GM19324 (cell line): Measurements from ENCODE around the gene ZNF12.

Source experiments
- ATAC-seq: cut with Tn5 transposase; IDR thresholded peaks from one replicate; pipeline ENCODE4 v1.9.1; 2021; ENCODE audit warnings: mild to moderate bottlenecking, moderate library complexity; ENCODE audit not compliant: unreplicated experiment, low FRiP score

Gene ZNF12

GRCh38 chr7:6648066-6648814 is 58.5 kb downstream of the ZNF12 start:
- ATAC-seq: no peak

DNA sequence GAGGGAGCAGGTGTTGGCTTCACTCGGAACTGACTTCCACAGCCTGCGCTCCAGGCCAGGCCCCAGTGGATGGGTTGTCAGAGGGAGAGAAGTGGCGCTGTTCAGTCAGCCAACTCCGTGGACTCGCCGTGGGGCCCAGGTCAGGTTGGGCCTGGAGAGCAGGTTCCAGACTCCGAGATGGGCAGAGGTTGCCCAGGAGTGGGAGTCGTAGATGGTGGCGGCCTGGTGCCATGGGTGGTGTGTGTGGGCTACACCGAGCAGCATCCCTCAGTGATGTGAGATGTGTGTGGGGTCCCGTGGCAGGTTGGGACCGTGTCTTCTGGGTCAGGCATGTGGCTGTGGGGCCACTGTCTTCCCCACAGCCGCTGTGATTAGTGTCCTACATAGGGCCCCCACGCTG is 59.2 kb downstream of the ZNF12 start:
- ATAC-seq: no peak

- ATAC-seq: no peak
Observed at GRCh38 chr7:6647080-6647479, 59.7 kb downstream of the ZNF12 start.

- ATAC-seq: no peak
Observed at GRCh38 chr7:6646465-6646864, 60.3 kb downstream of the ZNF12 start.

DNA sequence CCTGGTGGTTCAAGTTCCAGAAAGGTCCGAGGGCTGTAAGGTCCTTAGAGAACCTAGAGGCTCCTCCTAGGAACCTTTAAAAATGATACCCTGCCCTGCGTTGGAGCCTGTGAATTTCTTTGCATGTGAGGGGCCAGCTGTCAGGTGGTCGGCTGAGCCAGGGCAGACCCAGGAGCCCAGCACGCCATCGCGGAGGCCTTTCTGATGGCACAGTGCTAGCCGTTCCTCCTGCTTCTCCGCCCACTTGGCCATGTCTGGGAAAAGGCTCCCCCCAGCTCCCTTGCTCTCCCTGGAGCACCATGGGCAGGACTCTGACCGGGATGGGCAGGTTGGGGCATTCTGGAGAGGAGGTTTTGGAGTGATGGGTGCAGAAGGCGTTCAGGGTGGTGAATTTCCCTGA is 62.0 kb downstream of the ZNF12 start:
- ATAC-seq: no peak

GRCh38 chr7:6643915-6644625 is 62.7 kb downstream of the ZNF12 start:
- ATAC-seq: no peak

DNA sequence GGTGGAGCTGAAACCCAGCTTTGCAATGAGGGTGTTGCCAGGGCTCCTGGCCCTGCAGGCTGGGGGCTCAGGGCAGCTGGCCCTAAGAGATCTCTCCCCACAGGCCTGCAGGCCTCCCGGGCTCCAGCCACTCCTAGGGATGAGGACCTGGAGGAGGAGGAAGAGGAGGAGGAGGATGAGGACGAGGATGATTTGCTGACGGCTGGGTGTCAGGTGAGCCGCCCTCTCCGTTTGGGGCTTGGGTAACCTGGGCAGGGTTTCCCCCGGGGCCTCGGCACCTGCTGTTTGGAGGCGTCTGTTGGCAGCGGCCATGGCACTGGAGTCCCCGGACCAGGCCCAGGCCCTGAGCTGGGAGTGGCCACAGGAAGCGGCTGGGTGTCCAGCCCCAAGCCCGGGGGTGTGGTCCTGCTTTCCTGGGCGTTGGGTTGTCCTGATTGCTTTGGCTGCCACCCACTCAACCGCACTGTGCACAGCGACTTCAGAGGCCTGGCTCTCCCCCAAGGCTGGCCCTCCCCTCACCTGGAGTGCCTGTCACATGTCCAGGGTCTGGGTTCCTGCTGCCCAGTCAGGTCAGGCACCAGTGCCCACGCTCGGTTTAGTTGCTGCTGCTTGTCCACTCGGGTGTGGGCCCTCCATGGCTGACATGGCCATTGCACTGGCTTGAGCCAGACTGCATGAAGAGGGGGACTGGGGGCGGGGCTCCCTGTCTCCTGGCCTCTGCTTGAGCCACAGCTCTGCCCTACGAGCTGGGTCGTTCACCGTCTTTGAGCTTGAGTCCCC is 63.7 kb downstream of the ZNF12 start:
- ATAC-seq: no peak

GRCh38 chr7:6642239-6642839 is 64.4 kb downstream of the ZNF12 start:
- ATAC-seq: no peak

DNA sequence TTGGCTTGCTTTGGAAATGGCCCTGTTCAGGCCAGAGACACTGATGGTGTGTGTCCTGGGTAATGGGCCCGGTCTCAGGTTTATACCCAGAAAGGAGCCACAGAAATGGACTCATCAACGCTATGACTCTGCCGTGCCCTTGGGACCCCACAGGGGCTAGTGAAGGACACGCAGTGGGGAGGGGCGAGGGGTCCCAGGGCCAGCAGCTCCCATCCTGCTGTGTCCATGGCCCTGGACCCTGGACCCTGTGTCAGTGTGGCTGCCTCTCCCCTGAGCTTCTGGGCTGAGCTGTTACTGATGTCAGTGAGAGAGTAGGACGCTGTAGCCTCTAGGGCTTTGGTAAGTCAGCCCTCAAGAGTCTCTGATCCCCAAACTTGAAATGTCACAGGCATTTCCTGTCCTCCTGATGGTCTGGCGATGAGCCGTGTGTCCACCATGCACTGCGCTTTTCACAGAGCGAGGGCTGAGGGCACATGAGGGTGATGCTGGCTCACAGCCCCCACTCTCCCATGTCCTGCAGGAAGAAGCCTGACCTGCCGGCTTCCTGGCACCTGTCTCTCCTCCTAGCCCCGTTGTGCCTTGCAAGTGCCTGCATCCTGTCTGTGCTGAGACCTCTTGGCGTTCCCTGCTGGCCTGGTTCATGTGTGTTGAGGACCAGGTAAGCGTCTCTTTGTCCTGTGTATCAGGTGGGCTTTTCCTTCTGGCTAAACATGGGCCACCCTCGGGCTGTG is 65.3 kb downstream of the ZNF12 start:
- ATAC-seq: no peak

- ATAC-seq: no peak
Observed at GRCh38 chr7:6640246-6640721, 66.5 kb downstream of the ZNF12 start.

- ATAC-seq: no peak
Observed at GRCh38 chr7:6639627-6640026, 67.1 kb downstream of the ZNF12 start.

GRCh38 chr7:6639032-6639431 is 67.7 kb downstream of the ZNF12 start:
- no peak for ATAC-seq
